HCT116 (cell line): ENCODE results near the gene FAM236B. TPM values are rescaled to one million over a fixed set of nuclear protein-coding genes. Genes with fewer than 3 reads are reported as not detected.
"Not testable (repeated sequence)": the region's sequence is repeated elsewhere in the genome, so short reads cannot be mapped to it uniquely, and the experiment has no call there.

ENCODE experiments used
- ATAC-seq: fragments of 200-7000 bp; cut with Tn5 transposase; 2 replicates; pipeline ENCODE4 v1.9.1; 2020; ENCODE audit warnings: mild to moderate bottlenecking, moderate library complexity
- Bru-seq: library from RNA; stranded (reverse); fragments of 400-500 nt; gene quantifications from one replicate; lab custom pipeline; 2021; lab: Mats Ljungman, UMichigan
- BruChase-seq, 2 experiments: library from RNA; stranded (reverse); fragments of 400-500 nt; gene quantifications; one replicate each; lab custom pipeline; 2021; lab: Mats Ljungman, UMichigan
- BruUV-seq: library from RNA; stranded (reverse); fragments of 400-500 nt; replicated peaks from 2 replicates; lab custom pipeline; 2021; lab: Mats Ljungman, UMichigan
- CTCF ChIA-PET: fragments of 300-600 bp; sonication (Branson Sonifier 250); formaldehyde crosslinking; loops from one replicate; lab custom pipeline; 2021; ENCODE audit warnings: antibody characterized with exemption; lab: Charles Lee
- POLR2A ChIA-PET: fragments of 300-600, 350-600 bp; sonication (Branson Sonifier 250); formaldehyde crosslinking; loops from one replicate; lab custom pipeline; 2021; ENCODE audit warnings: antibody characterized with exemption; lab: Charles Lee
- RAD21 ChIA-PET, 2 experiments: fragments of 300-600 bp; sonication (Branson Sonifier 250); formaldehyde crosslinking; loops; one replicate each; lab custom pipeline; 2023; ENCODE audit warnings: low total read pairs in 2 of 2; ENCODE audit not compliant: uncharacterized antibody in 2 of 2, unreplicated experiment in 2 of 2, low non-redundant PET in 1 of 2; lab: Charles Lee
- DNase-seq: peaks from one replicate; pipeline ENCODE4 v3.0.0-alpha.2; 2010; ENCODE audit warnings: low read depth, low spot score
- H2AFZ ChIP-seq: fragments of 200-600 bp; shearing (Covaris generic), sonication (generic); 2 replicates; pipeline ENCODE4 v1.6.1; 2017; ENCODE audit warnings: low read depth, mixed run types, mixed read lengths, antibody characterized with exemption, low read length; ENCODE audit not compliant: poor library complexity, severe bottlenecking
- H3K27ac ChIP-seq: 2 replicates; pipeline ENCODE4 v1.5.1; 2012; ENCODE audit warnings: low read depth, low read length
- H3K27me3 ChIP-seq: fragments of 200-600 bp; sonication (generic); 2 replicates; pipeline ENCODE4 v1.6.1; 2016; ENCODE audit warnings: mixed run types, low read length, mixed read lengths; ENCODE audit not compliant: insufficient read depth
- H3K36me3 ChIP-seq, 2 experiments: fragments of 200-500 bp in 1 of 2; fragments of 200-600 bp in 1 of 2; sonication (Bioruptor generic) in 1 of 2; sonication (generic) in 1 of 2; 2 replicates each; pipeline versions ENCODE4 v1.5.1 to v1.6.1; 2014 to 2016; ENCODE audit warnings: low read length in 2 of 2, inconsistent platforms in 1 of 2, mixed read lengths in 1 of 2, mixed run types in 1 of 2; ENCODE audit not compliant: insufficient read depth in 2 of 2, control insufficient read depth in 1 of 2
- H3K4me1 ChIP-seq, 2 experiments: fragments of 200-600 bp in 1 of 2; sonication (generic) in 1 of 2; 2 replicates each; pipeline versions ENCODE4 v1.5.1 to v1.6.1; 2012 to 2017; ENCODE audit warnings: low read length in 2 of 2, inconsistent platforms in 1 of 2, mild to moderate bottlenecking in 1 of 2, mixed read lengths in 1 of 2, mixed run types in 1 of 2, moderate library complexity in 1 of 2; ENCODE audit not compliant: insufficient read depth in 2 of 2, control insufficient read depth in 1 of 2
- H3K4me2 ChIP-seq: fragments of 200-600 bp; sonication (generic); 2 replicates; pipeline ENCODE4 v1.6.1; 2017; ENCODE audit warnings: mixed run types, low read length, mixed read lengths
- H3K4me3 ChIP-seq, 2 experiments: fragments of 200-600 bp in 1 of 2; sonication (generic) in 1 of 2; replicated peaks in 1 of 2; 2 replicates each; pipeline ENCODE4 v1.5.1; 2011 to 2016; ENCODE audit warnings: low read length in 2 of 2, control low read depth in 1 of 2, low read depth in 1 of 2, mild to moderate bottlenecking in 1 of 2, mixed read lengths in 1 of 2, mixed run types in 1 of 2
- H3K79me2 ChIP-seq: fragments of 200-600 bp; sonication (generic); 2 replicates; pipeline ENCODE4 v1.6.1; 2017; ENCODE audit warnings: mild to moderate bottlenecking, mixed run types, low read length, moderate library complexity, mixed read lengths; ENCODE audit not compliant: insufficient read depth
- H3K9ac ChIP-seq: fragments of 200-600 bp; sonication (generic); 2 replicates; pipeline ENCODE4 v1.6.1; 2016; ENCODE audit warnings: low read length, mixed read lengths
- H3K9me2 ChIP-seq: fragments of 200-600 bp; sonication (generic), shearing (Covaris generic); 2 replicates; pipeline ENCODE4 v1.6.1; 2017; ENCODE audit warnings: mixed run types, mild to moderate bottlenecking, moderate library complexity; ENCODE audit not compliant: insufficient read depth
- H3K9me3 ChIP-seq, 2 experiments: fragments of 200-500 bp in 1 of 2; fragments of 200-600 bp in 1 of 2; sonication (Bioruptor generic) in 1 of 2; sonication (generic) in 1 of 2; 2 replicates each; pipeline ENCODE4 v1.6.1; 2014 to 2017; ENCODE audit warnings: low read length in 2 of 2, mixed read lengths in 2 of 2, inconsistent platforms in 1 of 2, low read depth in 1 of 2, mild to moderate bottlenecking in 1 of 2, mixed run types in 1 of 2, moderate library complexity in 1 of 2; ENCODE audit not compliant: control insufficient read depth in 1 of 2, insufficient read depth in 1 of 2
- H4K20me1 ChIP-seq: fragments of 200-600 bp; sonication (generic), shearing (Covaris generic); 2 replicates; pipeline ENCODE4 v1.6.1; 2017; ENCODE audit warnings: mixed run types, mild to moderate bottlenecking, moderate library complexity; ENCODE audit not compliant: insufficient read depth
- intact Hi-C: fragments of 100-400 bp; cut with micrococcal nuclease; formaldehyde crosslinking; loops from 2 replicates; pipeline ENCODE4 v1.10.0; 2022
- long read RNA-seq: library from polyadenylated mRNA; unstranded; transcript quantifications from one replicate; pipeline ENCODE4 v2.0.0, GENCODE V29; 2021; ENCODE audit not compliant: unreplicated experiment
- polyA plus RNA-seq: library from polyadenylated mRNA; unstranded; fragments of >200 nt; gene quantifications from 2 replicates; pipeline ENCODE4 v1.2.1, GENCODE V29; 2012; ENCODE audit warnings: missing spikeins
- total RNA-seq: library from RNA; stranded (reverse); gene quantifications from one replicate; pipeline ENCODE4 v1.2.1, GENCODE V29; 2021; ENCODE audit not compliant: unreplicated experiment

FAM236B gene
- total RNA-seq: not detected
- not detected in 2 replicates for polyA plus RNA-seq
- not detected for Bru-seq, nascent RNA
- BruChase-seq, experiment 1, labeled RNA remaining after a 6-hour chase: not detected
- not detected for BruChase-seq, experiment 2, labeled RNA remaining after a 2-hour chase
- long read RNA-seq: 0 reads

DNA sequence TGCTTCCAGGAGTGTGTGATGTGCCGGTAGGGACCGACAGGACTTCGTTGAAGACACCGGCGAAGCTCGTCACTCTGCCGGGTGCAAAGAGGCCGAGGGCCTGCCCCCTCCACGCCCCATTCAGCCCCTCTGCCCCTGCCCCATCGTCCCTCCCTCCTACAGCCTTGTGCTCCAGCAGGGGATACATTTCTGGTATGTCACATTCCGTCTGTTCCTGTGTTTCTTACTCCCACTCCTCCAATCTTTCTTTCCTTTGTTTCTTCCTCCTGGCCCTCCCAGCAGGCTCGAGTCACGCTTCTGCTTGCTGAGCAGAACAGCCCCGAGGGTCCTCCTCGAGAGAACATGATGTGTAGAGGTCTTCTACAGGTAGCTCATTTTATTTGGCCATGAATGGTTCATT lies at the start of gene FAM236B:
Gene FAM236B, minus strand, starts transcription at position 101 of the 400 bp plus-strand sequence. Its CDS starts 100 bp downstream, at position 1.
- DNase-seq, H3K4me1 ChIP-seq, intact Hi-C loops, H3K27me3 ChIP-seq, H3K4me2 ChIP-seq, H3K9me2 ChIP-seq, RAD21 ChIA-PET, BruUV-seq, H4K20me1 ChIP-seq, H3K9ac ChIP-seq, H3K79me2 ChIP-seq, H3K4me3 ChIP-seq, POLR2A ChIA-PET, H3K9me3 ChIP-seq, CTCF ChIA-PET, H3K27ac ChIP-seq, H3K36me3 ChIP-seq, H2AFZ ChIP-seq, ATAC-seq: not testable (repeated sequence)

DNA sequence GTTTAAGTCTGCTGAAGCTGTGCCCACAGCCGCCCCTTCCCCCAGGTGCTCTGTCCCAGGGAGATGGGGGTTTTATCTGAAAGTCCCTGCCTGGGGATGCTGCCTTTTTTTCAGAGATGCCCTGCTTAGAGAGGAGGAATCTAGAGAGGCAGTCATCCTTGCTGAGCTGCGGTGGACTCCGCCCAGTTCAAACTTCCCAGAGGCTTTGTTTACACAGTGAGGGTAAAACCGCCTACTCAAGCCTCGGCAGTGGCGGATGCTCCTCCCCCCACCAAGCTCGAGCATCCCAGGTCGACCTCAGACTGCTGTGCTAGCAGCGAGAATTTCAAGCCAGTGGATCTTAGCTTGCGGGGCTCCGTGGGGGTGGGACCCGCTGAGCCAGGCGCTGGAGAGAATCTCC lies 48.2 kb upstream of the FAM236B start:
- RAD21 ChIA-PET, ATAC-seq, H3K9me2 ChIP-seq, H3K4me3 ChIP-seq, DNase-seq, POLR2A ChIA-PET, H3K4me1 ChIP-seq, CTCF ChIA-PET, H3K79me2 ChIP-seq, H2AFZ ChIP-seq, intact Hi-C loops, H3K9ac ChIP-seq, H3K4me2 ChIP-seq, H3K36me3 ChIP-seq, H3K9me3 ChIP-seq, H4K20me1 ChIP-seq, H3K27me3 ChIP-seq, H3K27ac ChIP-seq, BruUV-seq: not testable (repeated sequence)

DNA sequence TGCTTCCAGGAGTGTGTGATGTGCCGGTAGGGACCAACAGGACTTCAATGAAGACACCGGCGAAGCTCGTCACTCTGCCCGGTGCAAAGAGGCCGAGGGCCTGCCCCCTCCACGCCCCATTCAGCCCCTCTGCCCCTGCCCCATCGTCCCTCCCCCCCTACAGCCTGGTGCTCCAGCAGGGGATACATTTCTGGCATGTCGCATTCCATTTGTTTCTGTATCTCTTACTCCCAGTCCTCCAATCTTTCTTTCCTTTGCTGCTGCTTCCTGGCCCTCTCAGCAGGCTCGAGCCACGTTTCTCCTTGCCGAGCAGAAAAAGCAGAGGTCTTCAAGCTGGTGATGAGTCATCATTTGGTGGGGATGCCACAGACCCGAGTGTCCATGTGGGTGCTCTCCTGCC lies 25.6 kb upstream of the FAM236B start, which contains the start of gene FAM236D:
Gene FAM236D, minus strand, starts transcription at position 101 of the 400 bp plus-strand sequence. Its CDS starts 100 bp downstream, at position 1.
- H3K36me3 ChIP-seq, H3K4me2 ChIP-seq, H2AFZ ChIP-seq, intact Hi-C loops, BruUV-seq, H4K20me1 ChIP-seq, H3K79me2 ChIP-seq, POLR2A ChIA-PET, H3K27ac ChIP-seq, H3K9me2 ChIP-seq, H3K4me3 ChIP-seq, H3K27me3 ChIP-seq, DNase-seq, H3K9me3 ChIP-seq, H3K9ac ChIP-seq, ATAC-seq, H3K4me1 ChIP-seq, CTCF ChIA-PET, RAD21 ChIA-PET: not testable (repeated sequence)

DNA sequence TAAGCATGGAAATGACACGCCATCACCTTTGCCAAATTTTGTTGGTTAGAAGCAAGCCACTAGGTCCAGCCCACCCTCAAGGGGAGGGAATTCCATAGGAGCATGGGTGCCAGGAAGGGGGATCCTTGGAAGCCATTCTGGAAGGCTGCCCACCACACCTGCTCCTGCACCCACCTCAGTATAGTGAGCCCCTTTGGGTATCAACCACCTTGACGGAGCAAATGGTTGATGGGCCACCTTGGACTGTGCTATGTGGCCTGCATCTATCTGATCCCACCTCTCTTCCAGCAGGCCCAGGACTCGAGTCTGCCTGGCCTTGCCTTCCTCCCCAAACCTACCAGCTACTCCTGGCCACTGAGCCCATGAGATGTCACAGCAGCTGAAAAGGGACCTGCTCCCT lies 7.9 kb upstream of the FAM236B start:
- H3K4me3 ChIP-seq, H3K79me2 ChIP-seq, H3K4me2 ChIP-seq, H3K9me3 ChIP-seq, BruUV-seq, H3K4me1 ChIP-seq, RAD21 ChIA-PET, H4K20me1 ChIP-seq, H3K9ac ChIP-seq, H3K27ac ChIP-seq, H3K27me3 ChIP-seq, intact Hi-C loops, H3K36me3 ChIP-seq, H2AFZ ChIP-seq, H3K9me2 ChIP-seq, DNase-seq, CTCF ChIA-PET, POLR2A ChIA-PET, ATAC-seq: not testable (repeated sequence)
